HFFc6 (cell line): ENCODE data around the gene LFNG. TPM values are rescaled to one million over a fixed set of nuclear protein-coding genes. Genes with fewer than 3 reads are reported as not detected.
A peak's percentile ranks its signal among the peaks of the same experiment; 100 is the strongest.

Source experiments
- DNase-seq: peaks from one replicate; pipeline ENCODE4 v3.0.0-alpha.2; 2018
- H3K27ac Mint-ChIP-seq: 2 replicates; pipeline ENCODE4 v1.8.0; 2020; ENCODE audit warnings: mild to moderate bottlenecking, mixed read lengths
- H3K27me3 Mint-ChIP-seq: 2 replicates; pipeline ENCODE4 v1.8.0; 2021; ENCODE audit warnings: mild to moderate bottlenecking, moderate library complexity, mixed read lengths; ENCODE audit not compliant: insufficient read depth
- H3K36me3 Mint-ChIP-seq: 2 replicates; pipeline ENCODE4 v1.8.0; 2021; ENCODE audit warnings: low read depth, mixed read lengths
- H3K4me1 Mint-ChIP-seq: 2 replicates; pipeline ENCODE4 v1.8.0; 2020; ENCODE audit warnings: low read depth, mixed read lengths
- H3K4me3 Mint-ChIP-seq: 2 replicates; pipeline ENCODE4 v1.8.0; 2020; ENCODE audit warnings: mild to moderate bottlenecking, moderate library complexity, mixed read lengths
- H3K9me3 Mint-ChIP-seq: 2 replicates; pipeline ENCODE4 v1.8.0; 2020; ENCODE audit warnings: mild to moderate bottlenecking, mixed read lengths
- CTCF ChIP-seq: fragments of 200-600 bp; sonication (generic); IDR thresholded peaks from 2 replicates; pipeline ENCODE4 v1.5.0; 2021; ENCODE audit warnings: antibody characterized with exemption, mild to moderate bottlenecking
- total RNA-seq, 6 experiments: library from RNA; stranded (reverse); fragmentation: NEBNext Ultra II Directional; extraction: Animal tissue kit (Norgen Biotek cat#: 25700); gene quantifications; 2 replicates in 1 of 6; 3 replicates in 5 of 6; pipeline ENCODE4 v1.2.3, GENCODE V29; 2021

LFNG gene
- total RNA-seq, 6 experiments from 2014 or later, result 8.6 to 11.7 (median 9.6) TPM

DNA sequence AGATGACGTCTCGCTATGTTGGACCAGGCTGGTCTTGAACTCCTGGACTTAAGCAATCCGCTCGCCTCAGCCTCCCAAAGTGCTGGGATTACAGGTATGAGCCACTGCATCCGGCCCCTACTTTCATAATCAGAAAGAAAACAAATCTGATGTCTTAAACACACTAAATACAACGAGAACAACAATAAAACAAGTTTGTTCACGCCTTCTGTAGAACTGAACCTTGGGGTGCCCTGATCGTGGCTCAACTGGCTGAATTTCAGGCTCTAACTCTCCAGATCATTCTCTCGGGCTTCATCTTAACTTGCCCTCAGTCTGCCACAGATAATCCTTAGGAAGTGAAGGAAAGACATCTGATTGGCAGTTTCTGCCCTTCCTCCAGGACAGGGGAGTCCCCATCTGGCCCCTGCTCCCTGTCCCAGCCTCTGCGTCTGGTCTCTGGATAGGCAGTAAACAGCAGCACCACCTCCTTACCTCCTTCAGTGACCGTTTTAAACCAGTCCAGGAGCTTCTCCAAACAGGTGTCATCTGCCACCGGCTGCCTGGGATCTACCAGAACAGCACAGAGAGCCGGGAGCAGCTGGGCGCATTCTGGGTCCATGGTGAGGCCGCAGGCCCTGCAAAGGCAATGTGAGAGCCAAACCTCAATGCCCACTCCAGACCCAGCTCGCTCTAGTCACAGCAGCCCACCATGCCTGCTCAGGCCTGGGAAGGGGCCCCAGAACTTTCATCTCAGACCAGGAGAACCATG is 34.4 kb downstream of the LFNG start:
- no peaks in the 10 kb centered on the region for H3K27me3 Mint-ChIP-seq
- H3K4me1 Mint-ChIP-seq, result peaks cover 22% of the 10 kb centered on the region
- DNase-seq, result no peak
- peaks cover 12% of the 10 kb centered on the region; the same call in 1 of the 2 replicates for H3K36me3 Mint-ChIP-seq
- H3K9me3 Mint-ChIP-seq, result no peaks in the 10 kb centered on the region
- H3K27ac Mint-ChIP-seq, result peak overlapping the region; percentile 40; the same call in 1 of the 2 replicates
- H3K4me3 Mint-ChIP-seq, result peak overlapping the region; percentile 88
- TF ChIP-seq CTCF, result no peak

DNA sequence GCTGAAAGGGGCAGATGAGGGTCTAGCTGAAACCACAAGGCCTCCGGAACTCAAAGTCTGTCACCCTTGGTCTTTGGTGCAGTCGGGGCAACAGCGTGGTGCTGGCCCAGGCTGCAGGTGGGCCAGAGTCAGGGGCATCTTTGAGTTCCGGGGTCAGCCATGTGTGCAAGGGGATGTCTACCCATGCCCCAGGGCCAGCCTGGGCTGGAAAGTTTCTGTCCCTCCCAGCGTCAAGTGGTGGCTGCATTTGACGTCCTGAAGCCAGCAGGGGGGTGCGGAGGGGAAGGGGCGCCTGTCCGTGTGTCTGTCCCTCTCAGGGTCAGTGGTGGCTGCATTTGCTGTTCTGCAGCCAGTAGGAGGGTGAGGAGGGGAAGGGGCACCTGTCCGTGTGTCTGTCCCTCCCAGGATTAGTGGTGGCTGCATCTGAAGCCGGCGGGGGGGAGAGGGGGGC is 35.1 kb downstream of the LFNG start:
- no peak for TF ChIP-seq CTCF
- peaks cover 5% of the 10 kb centered on the region; the same call in 1 of the 2 replicates for H3K36me3 Mint-ChIP-seq
- H3K4me3 Mint-ChIP-seq, result peak overlapping the region; percentile 88
- H3K27ac Mint-ChIP-seq, result peak overlapping the region; percentile 51; the same call in 1 of the 2 replicates
- peaks cover 23% of the 10 kb centered on the region for H3K4me1 Mint-ChIP-seq
- no peaks in the 10 kb centered on the region for H3K27me3 Mint-ChIP-seq
- no peak for DNase-seq
- no peaks in the 10 kb centered on the region for H3K9me3 Mint-ChIP-seq

GRCh38 chr7:2555121-2556052 is 35.8 kb downstream of the LFNG start, which contains the start of gene BRAT1:
Gene BRAT1 (minus strand): TSS chr7:2555524. CDS start chr7:2554431, 1,093 bp downstream.
- DNase-seq, result peak; percentile 94
- TF ChIP-seq CTCF, result peak; percentile 62
- no peaks in the 10 kb centered on the region for H3K27me3 Mint-ChIP-seq
- no peaks in the 10 kb centered on the region for H3K9me3 Mint-ChIP-seq
- peak within 1 kb of the TSS; percentile 88 for H3K4me3 Mint-ChIP-seq
- H3K27ac Mint-ChIP-seq, result peak within 1 kb of the TSS; percentile 87
- H3K4me1 Mint-ChIP-seq, result peaks cover 28% of the 10 kb centered on the region
- H3K36me3 Mint-ChIP-seq, result peaks cover 5% of the 10 kb centered on the region; the same call in 1 of the 2 replicates

- Mint-ChIP-seq H3K4me3 (peak within 1 kb of the TSS; percentile 86), H3K27ac (peak within 1 kb of the TSS; percentile 61), H3K4me1 (peaks cover 19% of the 10 kb centered on the region), H3K27me3 (no peaks in the 10 kb centered on the region; the same call in 1 of the 2 replicates), H3K36me3 (no peaks in the 10 kb centered on the region), H3K9me3 (no peaks in the 10 kb centered on the region)
- TF ChIP-seq CTCF, result no peak
- peak; percentile 79 for DNase-seq
Observed at GRCh38 chr7:2558629-2559282, 39.2 kb downstream of the LFNG start, which contains the start of gene IQCE. Gene IQCE (plus strand): TSS chr7:2558979. CDS start chr7:2559182, 203 bp downstream.
